ENCODE data around the gene PTER. TPM values are rescaled to one million over a fixed set of nuclear protein-coding genes. Genes with fewer than 3 reads are reported as not detected.
A peak's percentile ranks its signal among the peaks of the same experiment; 100 is the strongest.

Gene PTER
- total RNA-seq, 1 donor from 2014 or later: 2.5 TPM

DNA sequence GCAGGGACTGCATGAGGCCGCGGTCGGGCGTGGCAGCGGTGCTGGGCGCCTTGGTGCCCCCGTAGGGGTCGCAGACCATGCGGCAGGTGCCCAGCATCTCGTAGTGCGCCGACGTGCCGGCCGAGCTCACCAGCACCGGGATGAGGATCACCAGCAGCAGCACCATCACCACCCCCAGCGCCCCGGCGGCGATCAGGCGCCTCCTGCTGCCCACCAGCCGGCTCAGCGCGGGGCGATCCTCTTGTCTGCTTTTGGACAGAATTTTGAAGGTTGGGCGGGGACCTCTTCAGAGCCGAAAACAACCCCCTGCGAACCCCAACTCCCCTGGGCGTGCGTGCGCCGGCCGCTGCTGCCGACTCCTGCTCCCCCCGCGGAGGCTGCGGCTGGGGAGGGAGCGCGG, 84.1 kb downstream of the PTER start:
- Mint-ChIP-seq H3K36me3 (ENCODE audit: low read depth, unreplicated experiment) (no peaks in the 10 kb centered on the region), H3K4me1 (ENCODE audit: low read depth, unreplicated experiment) (no peaks in the 10 kb centered on the region), H3K27ac (ENCODE audit: unreplicated experiment) (no peak overlapping the region), H3K9me3 (ENCODE audit: unreplicated experiment) (no peaks in the 10 kb centered on the region), H3K4me3 (ENCODE audit: unreplicated experiment) (no peak overlapping the region), H3K27me3 (ENCODE audit: low read depth, unreplicated experiment) (peaks cover 42% of the 10 kb centered on the region)
- TF ChIP-seq, protein P1, sequence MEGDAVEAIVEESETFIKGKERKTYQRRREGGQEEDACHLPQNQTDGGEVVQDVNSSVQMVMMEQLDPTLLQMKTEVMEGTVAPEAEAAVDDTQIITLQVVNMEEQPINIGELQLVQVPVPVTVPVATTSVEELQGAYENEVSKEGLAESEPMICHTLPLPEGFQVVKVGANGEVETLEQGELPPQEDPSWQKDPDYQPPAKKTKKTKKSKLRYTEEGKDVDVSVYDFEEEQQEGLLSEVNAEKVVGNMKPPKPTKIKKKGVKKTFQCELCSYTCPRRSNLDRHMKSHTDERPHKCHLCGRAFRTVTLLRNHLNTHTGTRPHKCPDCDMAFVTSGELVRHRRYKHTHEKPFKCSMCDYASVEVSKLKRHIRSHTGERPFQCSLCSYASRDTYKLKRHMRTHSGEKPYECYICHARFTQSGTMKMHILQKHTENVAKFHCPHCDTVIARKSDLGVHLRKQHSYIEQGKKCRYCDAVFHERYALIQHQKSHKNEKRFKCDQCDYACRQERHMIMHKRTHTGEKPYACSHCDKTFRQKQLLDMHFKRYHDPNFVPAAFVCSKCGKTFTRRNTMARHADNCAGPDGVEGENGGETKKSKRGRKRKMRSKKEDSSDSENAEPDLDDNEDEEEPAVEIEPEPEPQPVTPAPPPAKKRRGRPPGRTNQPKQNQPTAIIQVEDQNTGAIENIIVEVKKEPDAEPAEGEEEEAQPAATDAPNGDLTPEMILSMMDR (IDR thresholded peaks at IDR 0.05; ENCODE audit: insufficient read depth, low read depth, low read length): no peak
- TF ChIP-seq EZH2 (IDR thresholded peaks at IDR 0.05; ENCODE audit: insufficient read depth, low read length): no peak
- Histone ChIP-seq H4K20me1 (ENCODE audit: insufficient read depth, low read length) (peaks cover 4% of the 10 kb centered on the region), H3K36me3 (ENCODE audit: insufficient read depth, low read length) (no peaks in the 10 kb centered on the region), H3K4me3 (ENCODE audit: insufficient read depth, low read depth, low read length) (peak overlapping the region; percentile 36), H3K9me3 (ENCODE audit: insufficient read depth, low read depth, low read length) (no peaks in the 10 kb centered on the region), H3K79me2 (ENCODE audit: insufficient read depth, low read length) (no peaks in the 10 kb centered on the region), H3K4me1 (ENCODE audit: insufficient read depth, low read length) (peaks cover 6% of the 10 kb centered on the region), H2AFZ (ENCODE audit: low read depth, low read length) (peak overlapping the region; percentile 54), H3K27ac (ENCODE audit: low read depth, low read length) (no peak overlapping the region), H3K9ac (ENCODE audit: low read length) (no peak overlapping the region), H3K27me3 (ENCODE audit: insufficient read depth, low read length) (peaks cover 54% of the 10 kb centered on the region), H3K4me2 (ENCODE audit: low read length) (peak overlapping the region; percentile 85)
- DNase-seq (ENCODE audit: low read depth): no peak
- no peak for FAIRE-seq

DNA sequence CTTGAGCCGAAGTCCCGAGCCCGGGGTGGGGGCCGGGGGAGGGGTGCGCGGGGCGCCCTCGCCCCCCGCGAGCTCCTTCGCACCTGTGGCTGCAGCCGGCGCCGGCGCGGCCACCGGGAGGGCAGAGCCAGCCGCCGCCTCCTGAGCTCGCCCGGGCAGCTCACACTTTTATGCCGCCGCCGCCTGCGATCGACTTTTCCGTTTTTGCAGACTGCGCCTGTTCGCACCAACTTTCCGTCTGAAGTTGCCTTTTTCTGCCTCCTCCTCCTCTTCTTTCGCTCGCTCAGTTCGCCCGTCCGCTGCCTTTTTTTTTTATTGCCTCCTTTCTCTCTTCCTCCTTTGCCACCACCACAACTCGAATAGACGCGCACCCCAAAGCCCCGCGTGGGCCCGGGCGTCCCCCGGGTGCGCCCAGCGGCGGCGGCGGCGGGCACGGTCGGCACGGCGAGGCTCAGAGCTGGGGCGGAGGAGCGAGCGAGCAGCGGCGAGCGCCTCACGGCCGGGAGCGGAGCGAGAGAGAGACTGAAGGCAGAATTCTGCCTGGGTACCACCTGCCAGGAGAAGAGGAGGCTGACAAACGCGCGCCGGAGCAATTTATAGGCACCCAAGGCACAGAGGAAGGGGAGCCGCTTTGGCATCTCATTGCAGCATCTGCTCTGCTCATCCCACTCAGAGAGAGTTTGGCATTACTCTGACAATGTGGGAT, 84.7 kb downstream of the PTER start, which contains the start of gene C1QL3:
Gene C1QL3, minus strand, starts transcription at position 569 of the 706 bp plus-strand sequence. CDS start 814 bp downstream, outside the sequence.
- Histone ChIP-seq H2AFZ (ENCODE audit: low read depth, low read length) (peak within 1 kb of the TSS; percentile 54), H4K20me1 (ENCODE audit: insufficient read depth, low read length) (peaks cover 4% of the 10 kb centered on the region), H3K9me3 (ENCODE audit: insufficient read depth, low read depth, low read length) (no peaks in the 10 kb centered on the region), H3K4me3 (ENCODE audit: insufficient read depth, low read depth, low read length) (peak within 1 kb of the TSS; percentile 36), H3K4me2 (ENCODE audit: low read length) (peak within 1 kb of the TSS; percentile 85), H3K4me1 (ENCODE audit: insufficient read depth, low read length) (peaks cover 6% of the 10 kb centered on the region), H3K36me3 (ENCODE audit: insufficient read depth, low read length) (no peaks in the 10 kb centered on the region), H3K27ac (ENCODE audit: low read depth, low read length) (no peak within 1 kb of the TSS), H3K27me3 (ENCODE audit: insufficient read depth, low read length) (peaks cover 54% of the 10 kb centered on the region), H3K9ac (ENCODE audit: low read length) (no peak within 1 kb of the TSS), H3K79me2 (ENCODE audit: insufficient read depth, low read length) (no peaks in the 10 kb centered on the region)
- Mint-ChIP-seq H3K9me3 (ENCODE audit: unreplicated experiment) (no peaks in the 10 kb centered on the region), H3K27me3 (ENCODE audit: low read depth, unreplicated experiment) (peaks cover 42% of the 10 kb centered on the region), H3K27ac (ENCODE audit: unreplicated experiment) (no peak within 1 kb of the TSS), H3K36me3 (ENCODE audit: low read depth, unreplicated experiment) (no peaks in the 10 kb centered on the region), H3K4me3 (ENCODE audit: unreplicated experiment) (peak within 1 kb of the TSS; percentile 81), H3K4me1 (ENCODE audit: low read depth, unreplicated experiment) (no peaks in the 10 kb centered on the region)
- TF ChIP-seq, protein P1 (IDR thresholded peaks at IDR 0.05; ENCODE audit: insufficient read depth, low read depth, low read length): no peak
- peak; percentile 82 for TF ChIP-seq EZH2 (IDR thresholded peaks at IDR 0.05; ENCODE audit: insufficient read depth, low read length)
- FAIRE-seq (no peak), DNase-seq (ENCODE audit: low read depth) (peak; percentile 10)

DNA sequence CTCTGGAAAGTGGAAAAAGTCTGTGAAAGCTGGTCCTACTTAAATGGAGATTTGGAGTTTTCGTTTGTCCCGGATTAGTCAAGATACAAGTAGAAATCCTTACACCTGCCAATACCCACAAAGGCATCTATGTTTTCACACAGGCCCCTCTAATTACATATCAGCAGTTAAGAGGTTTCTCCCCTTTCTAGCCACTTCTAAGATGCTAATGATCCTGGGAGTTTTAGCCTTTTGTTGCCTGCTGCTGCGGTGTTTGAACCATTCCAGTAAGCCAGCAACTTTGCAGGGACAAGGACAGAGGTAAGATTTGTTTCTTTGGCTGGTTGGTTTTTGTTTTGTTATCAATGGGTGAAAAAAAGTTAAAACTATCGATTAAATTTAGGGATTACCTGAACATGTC, 90.6 kb downstream of the PTER start:
- no peaks in the 10 kb centered on the region for H3K36me3 Mint-ChIP-seq (ENCODE audit: low read depth, unreplicated experiment)
- FAIRE-seq (no peak), DNase-seq (ENCODE audit: low read depth) (no peak)
- Histone ChIP-seq H3K36me3 (ENCODE audit: insufficient read depth, low read length) (no peaks in the 10 kb centered on the region), H4K20me1 (ENCODE audit: insufficient read depth, low read length) (no peaks in the 10 kb centered on the region), H3K9me3 (ENCODE audit: insufficient read depth, low read depth, low read length) (no peaks in the 10 kb centered on the region), H3K79me2 (ENCODE audit: insufficient read depth, low read length) (no peaks in the 10 kb centered on the region), H3K9ac (ENCODE audit: low read length) (no peak overlapping the region), H3K27ac (ENCODE audit: low read depth, low read length) (no peak overlapping the region), H3K27me3 (ENCODE audit: insufficient read depth, low read length) (peaks cover 28% of the 10 kb centered on the region), H2AFZ (ENCODE audit: low read depth, low read length) (no peak overlapping the region), H3K4me3 (ENCODE audit: insufficient read depth, low read depth, low read length) (no peak overlapping the region), H3K4me1 (ENCODE audit: insufficient read depth, low read length) (no peaks in the 10 kb centered on the region), H3K4me2 (ENCODE audit: low read length) (no peak overlapping the region)
- TF ChIP-seq, protein P1 (IDR thresholded peaks at IDR 0.05; ENCODE audit: insufficient read depth, low read depth, low read length): no peak
- no peak overlapping the region for H3K27ac Mint-ChIP-seq (ENCODE audit: unreplicated experiment)
- no peaks in the 10 kb centered on the region for H3K4me1 Mint-ChIP-seq (ENCODE audit: low read depth, unreplicated experiment)
- H3K4me3 Mint-ChIP-seq (ENCODE audit: unreplicated experiment): no peak overlapping the region
- no peaks in the 10 kb centered on the region for H3K9me3 Mint-ChIP-seq (ENCODE audit: unreplicated experiment)
- peaks cover 15% of the 10 kb centered on the region for H3K27me3 Mint-ChIP-seq (ENCODE audit: low read depth, unreplicated experiment)

All from astrocyte (in vitro differentiated cells and primary cell).